ENCODE data around the gene AACS.
"Not testable (repeated sequence)": the region's sequence is repeated elsewhere in the genome, so short reads cannot be mapped to it uniquely, and the experiment has no call there.

AACS gene

DNA sequence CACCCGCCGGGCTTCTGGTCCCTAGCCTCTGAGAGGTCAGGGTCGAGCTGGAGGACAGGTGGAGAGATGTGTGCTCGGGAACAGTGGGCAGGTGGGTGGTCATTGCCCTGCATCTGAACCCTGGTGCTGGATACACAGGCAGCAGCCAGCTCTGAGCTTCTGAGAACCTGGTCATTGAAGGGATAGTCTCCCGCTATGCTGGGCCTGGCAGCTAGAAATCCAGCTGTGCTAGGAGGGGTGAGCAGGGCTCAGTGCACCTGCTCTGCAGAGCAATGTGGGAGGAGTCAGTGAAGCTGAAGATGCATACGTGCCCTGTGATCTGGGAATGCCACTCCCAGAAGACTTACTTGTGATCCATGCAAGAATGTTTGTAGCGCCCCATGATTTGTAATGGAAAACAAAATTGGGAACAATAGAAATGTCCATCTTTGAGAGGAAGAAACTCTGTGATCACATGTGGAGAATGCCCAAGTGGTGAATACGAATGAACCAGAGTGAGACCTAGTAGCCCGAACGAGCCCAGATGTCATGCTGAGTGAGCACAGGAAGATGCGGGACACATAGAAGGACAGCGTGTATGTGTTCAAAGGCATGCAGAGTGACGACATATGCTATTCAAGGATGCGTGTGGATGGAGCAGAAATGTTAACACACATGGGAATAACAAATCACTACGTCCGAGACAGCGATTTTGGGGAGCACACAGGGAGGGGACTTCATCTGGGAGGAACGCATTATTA lies 63.4 kb downstream of the AACS start:
- DNase-seq, result no peak

- DNase-seq, result no peak
Observed at GRCh38 chr12:125129179-125129571, 63.9 kb downstream of the AACS start.

- DNase-seq, result peak; percentile 31
Observed at GRCh38 chr12:125129591-125130255, 64.5 kb downstream of the AACS start.

DNA sequence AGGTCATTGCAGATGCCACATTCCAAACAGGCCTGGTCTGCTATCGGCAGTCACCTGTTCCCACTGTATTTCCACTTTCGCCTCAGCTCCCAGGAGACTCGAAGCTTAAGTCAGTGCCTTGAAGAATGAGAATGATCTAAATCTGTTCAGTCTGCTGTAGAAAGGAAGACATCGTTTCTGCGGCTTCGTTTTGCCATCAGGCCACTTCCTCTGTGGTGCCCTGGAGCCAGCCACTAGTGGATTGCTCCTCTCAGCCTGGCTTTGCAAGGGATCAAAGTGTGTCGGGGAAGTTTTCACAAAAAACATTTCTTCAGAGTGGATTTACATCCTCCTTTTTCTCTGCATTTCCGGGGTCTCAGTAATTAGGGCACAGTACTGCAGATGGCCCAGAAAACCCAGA lies 66.7 kb downstream of the AACS start:
- DNase-seq, result no peak

- DNase-seq, result no peak
Observed at GRCh38 chr12:125132698-125133400, 67.6 kb downstream of the AACS start.

GRCh38 chr12:125133616-125134015 lies 68.4 kb downstream of the AACS start:
- no peak for DNase-seq

- DNase-seq, result no peak
Observed at GRCh38 chr12:125134576-125134975, 69.3 kb downstream of the AACS start.

- no peak for DNase-seq
Observed at GRCh38 chr12:125135906-125136305, 70.7 kb downstream of the AACS start.

GRCh38 chr12:125136702-125137101 lies 71.5 kb downstream of the AACS start:
- DNase-seq, result no peak

GRCh38 chr12:125137766-125138344 lies 72.6 kb downstream of the AACS start:
- DNase-seq, result no peak

GRCh38 chr12:125140279-125141209 lies 75.3 kb downstream of the AACS start:
- no peak for DNase-seq

- not testable (repeated sequence) for DNase-seq
Observed at GRCh38 chr12:125141210-125141573, 76.0 kb downstream of the AACS start.

GRCh38 chr12:125142601-125143000 lies 77.4 kb downstream of the AACS start:
- DNase-seq, result no peak

DNA sequence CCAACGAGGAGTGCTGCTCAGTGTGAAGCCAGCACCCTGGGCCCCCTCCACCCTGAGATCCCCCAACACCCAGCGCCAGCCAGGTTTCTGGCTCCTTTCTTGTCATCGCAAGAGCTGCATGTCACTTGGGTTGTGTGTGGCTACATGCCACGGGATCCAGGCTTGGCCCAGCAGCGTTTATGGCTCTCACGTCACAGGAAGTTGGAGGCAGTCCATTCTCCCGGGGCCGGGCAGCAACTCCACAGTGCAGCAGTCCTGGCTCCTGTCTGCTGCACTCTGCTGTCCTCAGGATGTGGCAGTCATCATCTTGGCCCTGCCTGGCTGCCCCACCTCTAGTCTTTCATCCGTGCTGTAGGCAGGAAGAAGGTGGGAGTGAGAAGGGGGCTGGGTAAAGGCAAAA lies 78.3 kb downstream of the AACS start:
- DNase-seq, result no peak

- DNase-seq, result peak; percentile 80
Observed at GRCh38 chr12:125145196-125145595, 80.0 kb downstream of the AACS start.

- no peak for DNase-seq
Observed at GRCh38 chr12:125148316-125148715, 83.1 kb downstream of the AACS start.

DNA sequence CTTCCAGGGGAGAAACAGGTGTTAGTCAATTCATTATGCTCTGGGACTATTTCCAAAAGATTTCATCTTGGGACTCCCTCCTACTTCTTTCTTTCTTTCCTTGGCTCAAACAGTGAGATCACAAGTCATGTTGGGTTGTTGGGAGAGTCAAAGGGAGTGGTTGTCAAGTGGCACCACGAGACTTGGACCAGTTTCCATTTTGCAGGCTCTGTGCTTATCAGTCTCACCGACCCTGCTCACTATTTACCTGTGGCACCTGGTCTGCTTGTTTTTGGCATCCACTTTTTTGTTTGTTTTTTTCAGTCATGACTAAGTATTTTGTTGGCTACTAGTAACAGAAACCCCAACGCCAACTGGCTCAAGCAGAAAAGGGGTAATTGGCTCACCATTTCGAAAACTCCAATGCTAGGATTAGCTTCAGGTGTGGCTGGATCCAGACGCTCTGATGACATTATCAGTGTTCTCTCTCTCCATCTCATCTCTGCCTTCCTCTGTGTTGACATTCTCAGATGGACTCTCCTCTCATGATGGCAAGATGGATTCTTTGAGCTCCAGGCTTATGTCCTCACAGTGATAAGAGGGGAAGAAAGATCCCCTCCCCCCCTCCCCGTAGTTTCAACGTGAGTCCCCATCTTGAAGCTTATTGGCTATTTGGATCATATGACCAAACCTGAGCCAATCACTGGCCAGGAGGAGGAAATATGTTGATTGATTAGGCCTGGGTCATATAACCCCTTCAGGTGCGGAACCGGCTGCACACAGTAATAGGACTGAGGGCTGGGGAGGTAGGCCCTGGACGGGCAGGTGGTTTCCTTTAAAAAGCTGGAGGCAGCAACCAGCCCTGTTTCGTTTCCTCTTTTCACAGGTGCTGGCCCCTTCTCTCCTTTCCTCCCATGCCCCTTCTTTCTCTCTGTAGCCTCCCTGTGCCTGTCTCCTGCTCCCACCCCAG lies 84.2 kb downstream of the AACS start:
- peak; percentile 44 for DNase-seq

DNA sequence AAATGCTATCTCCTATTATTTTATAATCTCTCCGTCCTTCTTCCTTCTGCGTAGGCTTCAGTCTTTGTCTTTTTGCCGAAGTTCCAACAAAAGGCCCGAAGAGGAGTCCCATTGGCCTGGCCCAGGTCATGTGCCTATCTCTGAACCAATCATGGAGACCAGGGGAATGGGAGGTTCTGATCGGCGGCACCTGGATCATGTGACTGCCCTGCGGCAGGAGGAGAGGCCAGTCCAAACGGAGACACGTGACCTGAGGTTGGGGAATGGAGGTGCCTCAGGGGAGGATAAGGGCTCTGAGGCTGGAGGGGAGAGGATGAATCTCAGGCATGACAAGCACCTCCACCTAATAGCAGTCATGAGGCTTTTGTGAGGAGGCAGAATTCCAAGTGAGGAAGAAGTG lies 86.0 kb downstream of the AACS start:
- DNase-seq, result no peak

- no peak for DNase-seq
Observed at GRCh38 chr12:125152463-125152862, 87.2 kb downstream of the AACS start.

DNA sequence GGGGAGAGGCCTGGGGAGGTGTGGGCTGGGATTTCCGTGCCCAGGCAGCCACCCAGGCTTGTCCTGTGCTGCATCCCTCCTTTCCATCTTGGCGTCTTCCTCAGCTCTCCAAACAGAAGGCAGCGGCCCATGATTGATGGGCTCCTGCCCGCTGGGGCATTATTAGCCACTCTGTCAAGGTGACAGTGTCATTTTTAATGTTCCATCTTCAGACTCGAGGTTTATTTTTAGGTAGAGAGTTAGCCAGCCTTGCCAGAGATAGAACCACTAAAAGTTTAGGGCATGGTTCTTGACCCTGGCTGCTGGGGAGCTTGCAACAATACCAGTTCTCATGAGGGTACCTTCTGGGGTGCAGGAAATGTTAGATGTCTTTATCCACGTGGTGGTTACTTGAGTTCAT lies 90.1 kb downstream of the AACS start:
- DNase-seq, result no peak

GRCh38 chr12:125157177-125157576 lies 91.9 kb downstream of the AACS start:
- DNase-seq, result no peak

Data from NCI-H446 treated with DMSO at 0.1 percent for 48 hours (cell line).